Immature natural killer cell (primary cell): ENCODE data around the gene SMAD2. TPM values are rescaled to one million over a fixed set of nuclear protein-coding genes. Genes with fewer than 3 reads are reported as not detected.

Source experiments
- DNase-seq, 3 donors: peaks; one replicate each; pipeline ENCODE4 v3.0.0; 2022; ENCODE audit warnings: mixed read lengths in 1 of 3
- H3K27ac Mint-ChIP-seq, 6 donors: one replicate each; pipeline ENCODE4 v1.8.0; 2020; ENCODE audit warnings: mixed read lengths in 6 of 6, mild to moderate bottlenecking in 5 of 6, inconsistent platforms in 4 of 6, moderate library complexity in 3 of 6
- H3K27me3 Mint-ChIP-seq, 3 donors: one replicate each; pipeline ENCODE4 v1.8.0; 2020 to 2021; ENCODE audit warnings: low read depth in 3 of 3, mild to moderate bottlenecking in 3 of 3, mixed read lengths in 3 of 3, moderate library complexity in 3 of 3, inconsistent platforms in 1 of 3
- H3K36me3 Mint-ChIP-seq, 3 donors: one replicate each; pipeline ENCODE4 v1.8.0; 2020; ENCODE audit warnings: mixed read lengths in 3 of 3, inconsistent platforms in 2 of 3, mild to moderate bottlenecking in 2 of 3
- H3K4me1 Mint-ChIP-seq, 2 donors: one replicate each; pipeline ENCODE4 v1.8.0; 2020; ENCODE audit warnings: inconsistent platforms in 2 of 2, mild to moderate bottlenecking in 2 of 2, mixed read lengths in 2 of 2, moderate library complexity in 1 of 2
- H3K4me3 Mint-ChIP-seq, 5 donors: one replicate each; pipeline ENCODE4 v1.8.0; 2020; ENCODE audit warnings: mild to moderate bottlenecking in 5 of 5, mixed read lengths in 5 of 5, inconsistent platforms in 3 of 5, moderate library complexity in 3 of 5
- H3K9me3 Mint-ChIP-seq, 6 donors: one replicate each; pipeline ENCODE4 v1.8.0; 2020; ENCODE audit warnings: mild to moderate bottlenecking in 6 of 6, mixed read lengths in 6 of 6, inconsistent platforms in 4 of 6, moderate library complexity in 3 of 6
- polyA plus RNA-seq, 3 donors: library from polyadenylated mRNA; unstranded; fragments of 300-500 nt; fragmentation: Illumina TruSeq; gene quantifications; one replicate each; pipeline ENCODE4 v1.2.3, GENCODE V29; 2021

Gene SMAD2
- polyA plus RNA-seq, 3 donors from 2014 or later: 81.4 to 123 (median 112) TPM

- Mint-ChIP-seq H3K27ac (no peak overlapping the region), H3K4me3 (no peak overlapping the region), H3K4me1 (peaks cover 25 to 40% of the 10 kb centered on the region in 2 donors), H3K36me3 (peaks cover 0 to 2% (median 0%) of the 10 kb centered on the region in 3 donors), H3K9me3 (peaks cover 0 to 2% (median 0%) of the 10 kb centered on the region in 6 donors), H3K27me3 (no peaks in the 10 kb centered on the region)
- no peak for DNase-seq
Observed at GRCh38 chr18:47950511-47950910, 20.1 kb upstream of the SMAD2 start.

GRCh38 chr18:47949202-47949601, 18.7 kb upstream of the SMAD2 start:
- Mint-ChIP-seq H3K4me3 (no peak overlapping the region), H3K27me3 (no peaks in the 10 kb centered on the region), H3K36me3 (peaks cover 0 to 2% (median 0%) of the 10 kb centered on the region in 3 donors), H3K9me3 (peaks cover 0 to 2% (median 0%) of the 10 kb centered on the region in 6 donors), H3K27ac (no peak overlapping the region), H3K4me1 (peaks cover 16 to 29% of the 10 kb centered on the region in 2 donors)
- DNase-seq: no peak

GRCh38 chr18:47946889-47947288, 16.4 kb upstream of the SMAD2 start:
- H3K9me3 Mint-ChIP-seq: peaks cover 0 to 2% (median 0%) of the 10 kb centered on the region in 6 donors
- no peak for DNase-seq
- H3K27me3 Mint-ChIP-seq: peaks cover 0 to 5% (median 0%) of the 10 kb centered on the region in 3 donors
- peaks cover 1 to 10% of the 10 kb centered on the region in 2 donors for H3K4me1 Mint-ChIP-seq
- H3K36me3 Mint-ChIP-seq: peaks cover 0 to 6% (median 2%) of the 10 kb centered on the region in 3 donors
- H3K27ac Mint-ChIP-seq: no peak overlapping the region
- H3K4me3 Mint-ChIP-seq: no peak overlapping the region

GRCh38 chr18:47944972-47945852, 14.8 kb upstream of the SMAD2 start:
- DNase-seq: no peak
- no peak overlapping the region for H3K4me3 Mint-ChIP-seq

GRCh38 chr18:47936952-47937351, 6.5 kb upstream of the SMAD2 start:
- Mint-ChIP-seq H3K4me3 (peak overlapping the region in 1 of 5 donors; percentile 49), H3K9me3 (no peaks in the 10 kb centered on the region), H3K27ac (no peak overlapping the region), H3K36me3 (no peaks in the 10 kb centered on the region), H3K4me1 (peaks cover under 1 to 4% of the 10 kb centered on the region in 2 donors), H3K27me3 (peaks cover 0 to 5% (median 3%) of the 10 kb centered on the region in 3 donors)
- no peak for DNase-seq

More at GRCh38 chr18:47944972-47945852, 14.8 kb upstream of the SMAD2 start:
- Mint-ChIP-seq H3K27me3 (peaks cover 0 to 5% (median 2%) of the 10 kb centered on the region in 3 donors), H3K4me1 (peaks cover 0 to 8% of the 10 kb centered on the region in 2 donors), H3K9me3 (peaks cover 0 to 2% (median 0%) of the 10 kb centered on the region in 6 donors), H3K36me3 (peaks cover 0 to 6% (median 2%) of the 10 kb centered on the region in 3 donors), H3K27ac (no peak overlapping the region)

GRCh38 chr18:47935321-47936055, 5.0 kb upstream of the SMAD2 start:
- Mint-ChIP-seq H3K4me1 (peaks cover 5 to 9% of the 10 kb centered on the region in 2 donors), H3K4me3 (no peak overlapping the region), H3K36me3 (no peaks in the 10 kb centered on the region), H3K27me3 (peaks cover 3 to 8% (median 7%) of the 10 kb centered on the region in 3 donors), H3K9me3 (no peaks in the 10 kb centered on the region), H3K27ac (no peak overlapping the region)
- DNase-seq: no peak

- Mint-ChIP-seq H3K27ac (peak overlapping the region in 1 of 6 donors; percentile 89), H3K4me3 (peak overlapping the region in 3 of 5 donors; percentile 31 to 85 (median 35)), H3K27me3 (peaks cover 9 to 15% (median 11%) of the 10 kb centered on the region in 3 donors), H3K9me3 (no peaks in the 10 kb centered on the region), H3K36me3 (no peaks in the 10 kb centered on the region), H3K4me1 (peaks cover 25 to 32% of the 10 kb centered on the region in 2 donors)
- no peak for DNase-seq
Observed at GRCh38 chr18:47932603-47933002, 2.1 kb upstream of the SMAD2 start.

GRCh38 chr18:47932190-47932589, 1.7 kb upstream of the SMAD2 start:
- peak overlapping the region in 4 of 6 donors; percentile 87 to 95 (median 88) for H3K27ac Mint-ChIP-seq
- no peaks in the 10 kb centered on the region for H3K9me3 Mint-ChIP-seq
- no peaks in the 10 kb centered on the region for H3K36me3 Mint-ChIP-seq
- peak overlapping the region in 4 of 5 donors; percentile 35 to 88 (median 84) for H3K4me3 Mint-ChIP-seq
- DNase-seq: no peak
- peaks cover 9 to 15% (median 11%) of the 10 kb centered on the region in 3 donors for H3K27me3 Mint-ChIP-seq
- H3K4me1 Mint-ChIP-seq: peaks cover 28 to 36% of the 10 kb centered on the region in 2 donors

- Mint-ChIP-seq H3K27ac (peak overlapping the region; percentile 83 to 95 (median 88)), H3K9me3 (no peaks in the 10 kb centered on the region), H3K27me3 (peaks cover 9 to 15% (median 9%) of the 10 kb centered on the region in 3 donors), H3K36me3 (no peaks in the 10 kb centered on the region), H3K4me3 (peak overlapping the region; percentile 84 to 88 (median 85)), H3K4me1 (peaks cover 31 to 41% of the 10 kb centered on the region in 2 donors)
- no peak for DNase-seq
Observed at GRCh38 chr18:47931718-47932103, 1.3 kb upstream of the SMAD2 start.

GRCh38 chr18:47930931-47931717, 665 bp upstream of the SMAD2 start:
- peak overlapping the region; percentile 84 to 88 (median 85) for H3K4me3 Mint-ChIP-seq
- H3K27me3 Mint-ChIP-seq: peaks cover 9 to 15% (median 9%) of the 10 kb centered on the region in 3 donors
- no peaks in the 10 kb centered on the region for H3K36me3 Mint-ChIP-seq
- no peaks in the 10 kb centered on the region for H3K9me3 Mint-ChIP-seq
- H3K4me1 Mint-ChIP-seq: peaks cover 37 to 47% of the 10 kb centered on the region in 2 donors
- peak overlapping the region; percentile 83 to 95 (median 88) for H3K27ac Mint-ChIP-seq
- peak; percentile 94 to 96 (median 94) for DNase-seq

GRCh38 chr18:47929681-47930198, 719 bp downstream of the SMAD2 start:
- Mint-ChIP-seq H3K27ac (peak overlapping the region; percentile 88 to 96 (median 92)), H3K36me3 (no peaks in the 10 kb centered on the region), H3K9me3 (no peaks in the 10 kb centered on the region), H3K4me3 (peak overlapping the region; percentile 92 to 95 (median 93)), H3K27me3 (peaks cover 9 to 15% (median 9%) of the 10 kb centered on the region in 3 donors), H3K4me1 (peaks cover 50 to 61% of the 10 kb centered on the region in 2 donors)
- no peak for DNase-seq

- DNase-seq: peak; percentile 21 to 48 (median 39)
- no peaks in the 10 kb centered on the region for H3K36me3 Mint-ChIP-seq
- H3K27ac Mint-ChIP-seq: peak overlapping the region; percentile 46 to 91 (median 86)
- H3K4me1 Mint-ChIP-seq: peaks cover 53 to 65% of the 10 kb centered on the region in 2 donors
- H3K27me3 Mint-ChIP-seq: peaks cover 9 to 15% (median 9%) of the 10 kb centered on the region in 3 donors
- H3K4me3 Mint-ChIP-seq: peak overlapping the region; percentile 74 to 95 (median 93)
- no peaks in the 10 kb centered on the region for H3K9me3 Mint-ChIP-seq
Observed at GRCh38 chr18:47928466-47928865, 2.0 kb downstream of the SMAD2 start.
